Activated CD8-positive, alpha-beta memory T cell treated with anti-CD3 and anti-CD28 coated beads, Interleukin-2, amount 10 ng/mL, durations not matched to agents 7 days and 5 days (primary cell): ENCODE results near the gene STX5. TPM values are rescaled to one million over a fixed set of nuclear protein-coding genes. Genes with fewer than 3 reads are reported as not detected.

ENCODE experiments used
- microRNA-seq: library from miRNA; unstranded; fragments of <30 nt; microRNA quantifications from one replicate; pipeline ENCODE4 v1.2.0, GENCODE V29; 2022
- total RNA-seq, 2 experiments: library from RNA; stranded (reverse); gene quantifications; one replicate each; pipeline ENCODE4 v1.2.3, GENCODE V29; 2021

The STX5 gene
- total RNA-seq, 2 experiments from 2014 or later, result 30.8 to 38.4 TPM

Small RNA genes lying within 50 kb of the gene (microRNA-seq; reads per million reads assigned to microRNA genes)
- gene MIR6514, result 3.0 reads per million
- gene MIR6748, result not detected

Other genes starting within 250 kb of the STX5 start
- gene TUT1, start 240.5 kb downstream of the STX5 start, total RNA-seq, result 10 to 100 TPM; 24.7 to 29.6 TPM
- 100 to 1,000 TPM; 245 to 264 TPM for gene MTA2, start 230.2 kb downstream of the STX5 start, total RNA-seq
- 100 to 1,000 TPM; 132 to 133 TPM for gene EML3, start 219.3 kb downstream of the STX5 start, total RNA-seq
- 1 to 10 TPM; 1.1 to 1.5 TPM for gene ROM1, start 218.8 kb downstream of the STX5 start, total RNA-seq
- 10 to 100 TPM; 64.5 to 69.7 TPM for gene B3GAT3, start 210.1 kb downstream of the STX5 start, total RNA-seq
- gene GANAB, start 185.4 kb downstream of the STX5 start, total RNA-seq, result 100 to 1,000 TPM; 248 to 275 TPM
- 10 to 100 TPM; 27.9 to 35.7 TPM for gene INTS5, start 178.7 kb downstream of the STX5 start, total RNA-seq
- 100 to 1,000 TPM; 130 to 131 TPM for gene C11orf98, start 166.8 kb downstream of the STX5 start, total RNA-seq
- gene CSKMT, start 166.7 kb downstream of the STX5 start, total RNA-seq, result 10 to 100 TPM; 23.7 to 31.0 TPM
- gene UQCC3, start 160.4 kb downstream of the STX5 start, total RNA-seq, result 1 to 10 TPM; 7.2 to 9.0 TPM
- 10 to 100 TPM; 17.7 to 27.5 TPM for gene LBHD1, start 159.8 kb downstream of the STX5 start, total RNA-seq
- gene UBXN1, start 153.0 kb downstream of the STX5 start, total RNA-seq, result 100 to 1,000 TPM; 115 to 152 TPM
- under 1 TPM; 0.14 to 0.15 TPM for gene LRRN4CL, start 142.5 kb downstream of the STX5 start, total RNA-seq
- 10 to 100 TPM; 24.2 to 29.6 TPM for gene BSCL2, start 124.6 kb downstream of the STX5 start, total RNA-seq
- not detected for gene GNG3, start 124.4 kb downstream of the STX5 start, total RNA-seq
- gene HNRNPUL2, start 104.6 kb downstream of the STX5 start, total RNA-seq, result 10 to 100 TPM; 61.6 to 66.6 TPM
- gene TTC9C, start 103.6 kb downstream of the STX5 start, total RNA-seq, result 10 to 100 TPM; 47.5 to 49.2 TPM
- gene ZBTB3, start 77.9 kb downstream of the STX5 start, total RNA-seq, result 10 to 100 TPM in 1 of 2 experiments, 1 to 10 TPM in 1; 9.3 to 10.2 TPM
- gene POLR2G, start 70.5 kb downstream of the STX5 start, total RNA-seq, result 100 to 1,000 TPM in 1 of 2 experiments, 10 to 100 TPM in 1; 77.2 to 110 TPM
- 10 to 100 TPM; 23.5 to 25.0 TPM for gene TAF6L, start 60.7 kb downstream of the STX5 start, total RNA-seq
- gene TMEM179B, start 44.6 kb downstream of the STX5 start, total RNA-seq, result 10 to 100 TPM; 42.4 to 43.0 TPM
- 10 to 100 TPM; 14.4 to 17.9 TPM for gene TMEM223, start 40.0 kb downstream of the STX5 start, total RNA-seq
- gene NXF1, start 26.6 kb downstream of the STX5 start, total RNA-seq, result 100 to 1,000 TPM in 1 of 2 experiments, 10 to 100 TPM in 1; 93.6 to 120 TPM
- gene TEX54, start 790 bp upstream of the STX5 start, total RNA-seq, result not detected
- gene WDR74, start 7.5 kb upstream of the STX5 start, total RNA-seq, result 10 to 100 TPM; 82.9 to 83.9 TPM
- 100 to 1,000 TPM; 213 to 259 TPM for gene SLC3A2, start 48.8 kb upstream of the STX5 start, total RNA-seq
- not detected for gene CHRM1, start 89.3 kb upstream of the STX5 start, total RNA-seq
- gene SLC22A6, start 152.9 kb upstream of the STX5 start, total RNA-seq, result not detected
- not detected for gene SLC22A8, start 183.8 kb upstream of the STX5 start, total RNA-seq